Upper lobe of right lung (tissue), 1 donor: ENCODE data around the gene ALCAM. TPM values are rescaled to one million over a fixed set of nuclear protein-coding genes. Genes with fewer than 3 reads are reported as not detected.

Source experiments
- ATAC-seq: fragments of 200-7000 bp; cut with Tn5 transposase; one replicate; pipeline ENCODE4 v1.9.1; 2020; ENCODE audit warnings: mild to moderate bottlenecking, moderate library complexity
- DNase-seq: peaks from one replicate; pipeline ENCODE4 v3.0.0-alpha.2; 2020
- H3K27ac ChIP-seq: fragments of 200-600 bp; one replicate; pipeline ENCODE4 v1.8.0; 2022
- H3K27me3 ChIP-seq: fragments of 200-600 bp; one replicate; pipeline ENCODE4 v1.8.0; 2022; ENCODE audit warnings: mild to moderate bottlenecking
- H3K36me3 ChIP-seq: fragments of 200-600 bp; one replicate; pipeline ENCODE4 v1.8.0; 2022
- H3K4me1 ChIP-seq: fragments of 200-600 bp; one replicate; pipeline ENCODE4 v1.8.0; 2022
- H3K4me3 ChIP-seq: fragments of 200-600 bp; one replicate; pipeline ENCODE4 v1.8.0; 2022; ENCODE audit warnings: mild to moderate bottlenecking
- H3K9me3 ChIP-seq: fragments of 200-600 bp; one replicate; pipeline ENCODE4 v1.8.0; 2022
- intact Hi-C: fragments of 100-400 bp; cut with DNase I; formaldehyde crosslinking; loops from one replicate; pipeline ENCODE4 v1.11.0; 2022
- total RNA-seq: library from RNA; stranded (reverse); fragmentation: NEBNext Ultra II Directional; extraction: Animal tissue kit (Norgen Biotek cat#: 25700); gene quantifications from one replicate; pipeline ENCODE4 v1.2.1, GENCODE V29; 2021
- TF ChIP-seq, protein P1 (sequence below): fragments of 200-600 bp; IDR thresholded peaks from one replicate; pipeline ENCODE4 v1.8.0; 2022; ENCODE audit warnings: antibody characterized with exemption
- donor health status: DM: no; HTN: yes; CAD: no; lungs with severe emphysema.

The ALCAM gene
- total RNA-seq, 1 donor from 2014 or later, result 202 TPM

DNA sequence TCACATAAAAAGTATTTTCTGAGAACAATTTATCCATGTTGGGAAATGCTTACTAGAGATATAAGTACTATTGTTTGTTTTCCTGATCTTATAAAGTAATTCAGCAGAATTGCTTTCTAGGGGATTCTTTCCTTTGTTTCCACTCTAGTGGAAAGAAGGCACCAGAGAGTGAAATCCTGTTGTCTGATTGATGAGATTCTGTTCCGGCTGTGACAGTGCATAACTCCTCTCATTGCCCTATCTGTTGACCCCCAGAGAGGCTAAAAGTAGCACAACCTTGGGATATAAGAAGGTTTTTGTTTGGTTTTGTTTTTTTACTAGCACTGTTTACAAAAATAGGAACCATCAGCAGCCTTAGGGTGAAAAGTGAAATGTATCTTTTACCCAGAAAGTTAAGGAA, 114.1 kb downstream of the ALCAM start:
- no peaks in the 10 kb centered on the region for H3K36me3 ChIP-seq
- no peak overlapping the region for H3K4me3 ChIP-seq
- no peak overlapping the region for H3K27ac ChIP-seq
- ATAC-seq (no peak), DNase-seq (no peak)
- TF ChIP-seq, protein P1, sequence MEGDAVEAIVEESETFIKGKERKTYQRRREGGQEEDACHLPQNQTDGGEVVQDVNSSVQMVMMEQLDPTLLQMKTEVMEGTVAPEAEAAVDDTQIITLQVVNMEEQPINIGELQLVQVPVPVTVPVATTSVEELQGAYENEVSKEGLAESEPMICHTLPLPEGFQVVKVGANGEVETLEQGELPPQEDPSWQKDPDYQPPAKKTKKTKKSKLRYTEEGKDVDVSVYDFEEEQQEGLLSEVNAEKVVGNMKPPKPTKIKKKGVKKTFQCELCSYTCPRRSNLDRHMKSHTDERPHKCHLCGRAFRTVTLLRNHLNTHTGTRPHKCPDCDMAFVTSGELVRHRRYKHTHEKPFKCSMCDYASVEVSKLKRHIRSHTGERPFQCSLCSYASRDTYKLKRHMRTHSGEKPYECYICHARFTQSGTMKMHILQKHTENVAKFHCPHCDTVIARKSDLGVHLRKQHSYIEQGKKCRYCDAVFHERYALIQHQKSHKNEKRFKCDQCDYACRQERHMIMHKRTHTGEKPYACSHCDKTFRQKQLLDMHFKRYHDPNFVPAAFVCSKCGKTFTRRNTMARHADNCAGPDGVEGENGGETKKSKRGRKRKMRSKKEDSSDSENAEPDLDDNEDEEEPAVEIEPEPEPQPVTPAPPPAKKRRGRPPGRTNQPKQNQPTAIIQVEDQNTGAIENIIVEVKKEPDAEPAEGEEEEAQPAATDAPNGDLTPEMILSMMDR, result no peak
- H3K4me1 ChIP-seq, result no peaks in the 10 kb centered on the region
- no peaks in the 10 kb centered on the region for H3K9me3 ChIP-seq
- H3K27me3 ChIP-seq, result no peaks in the 10 kb centered on the region
- intact Hi-C loops, result no loop called here

- intact Hi-C loops, result no loop called here
- no peaks in the 10 kb centered on the region for H3K36me3 ChIP-seq
- DNase-seq (no peak), ATAC-seq (no peak)
- no peaks in the 10 kb centered on the region for H3K9me3 ChIP-seq
- TF ChIP-seq, protein P1, result no peak
- no peak overlapping the region for H3K27ac ChIP-seq
- H3K4me1 ChIP-seq, result no peaks in the 10 kb centered on the region
- no peaks in the 10 kb centered on the region for H3K27me3 ChIP-seq
- no peak overlapping the region for H3K4me3 ChIP-seq
Observed at GRCh38 chr3:105483476-105483875, 116.8 kb downstream of the ALCAM start.

GRCh38 chr3:105490045-105490444, 123.3 kb downstream of the ALCAM start:
- DNase-seq (no peak), ATAC-seq (peak; percentile 58)

DNA sequence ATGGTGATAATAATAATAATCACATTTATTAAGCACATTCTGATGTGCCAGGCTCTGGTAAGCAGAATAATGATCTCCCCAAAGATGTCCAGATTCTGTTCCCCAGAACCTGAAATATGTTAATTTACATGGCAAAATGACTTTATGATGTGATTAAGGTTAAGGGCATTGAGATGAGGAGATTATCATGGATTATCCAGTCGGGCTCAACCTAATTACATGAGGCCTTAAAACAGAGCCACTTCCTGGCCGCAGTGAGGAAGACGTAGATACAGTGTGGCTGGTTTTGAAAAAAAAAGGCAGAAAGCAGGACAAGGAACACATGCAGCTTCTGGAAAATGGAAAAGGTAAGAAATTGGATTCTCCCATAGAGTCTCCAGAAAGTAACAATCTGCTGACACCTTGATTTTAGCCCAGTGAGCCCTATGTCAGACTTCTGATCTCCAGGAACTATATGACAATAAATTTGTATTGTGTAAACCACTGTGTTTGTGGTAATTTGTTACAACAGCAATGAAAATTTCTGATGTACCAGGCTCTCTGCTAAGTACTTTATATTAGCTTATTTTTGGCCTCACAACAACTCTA, 126.7 kb downstream of the ALCAM start:
- intact Hi-C loops, result no loop called here
- Histone ChIP-seq H3K27ac (no peak overlapping the region), H3K27me3 (no peaks in the 10 kb centered on the region), H3K9me3 (no peaks in the 10 kb centered on the region), H3K36me3 (no peaks in the 10 kb centered on the region), H3K4me1 (no peaks in the 10 kb centered on the region), H3K4me3 (no peak overlapping the region)
- DNase-seq, result no peak
- ATAC-seq, result no peak
- TF ChIP-seq, protein P1, result no peak

More at GRCh38 chr3:105490045-105490444, 123.3 kb downstream of the ALCAM start:
- no peaks in the 10 kb centered on the region for H3K36me3 ChIP-seq
- intact Hi-C loops, result no loop called here
- no peak overlapping the region for H3K27ac ChIP-seq
- H3K4me1 ChIP-seq, result no peaks in the 10 kb centered on the region
- H3K9me3 ChIP-seq, result no peaks in the 10 kb centered on the region
- H3K4me3 ChIP-seq, result no peak overlapping the region
- TF ChIP-seq, protein P1, result no peak
- H3K27me3 ChIP-seq, result no peaks in the 10 kb centered on the region

GRCh38 chr3:105495021-105495420, 128.3 kb downstream of the ALCAM start:
- Histone ChIP-seq H3K4me3 (no peak overlapping the region), H3K9me3 (no peaks in the 10 kb centered on the region), H3K27me3 (no peaks in the 10 kb centered on the region), H3K4me1 (no peaks in the 10 kb centered on the region), H3K36me3 (no peaks in the 10 kb centered on the region), H3K27ac (no peak overlapping the region)
- DNase-seq (no peak), ATAC-seq (no peak)
- TF ChIP-seq, protein P1, result no peak
- intact Hi-C loops, result no loop called here

DNA sequence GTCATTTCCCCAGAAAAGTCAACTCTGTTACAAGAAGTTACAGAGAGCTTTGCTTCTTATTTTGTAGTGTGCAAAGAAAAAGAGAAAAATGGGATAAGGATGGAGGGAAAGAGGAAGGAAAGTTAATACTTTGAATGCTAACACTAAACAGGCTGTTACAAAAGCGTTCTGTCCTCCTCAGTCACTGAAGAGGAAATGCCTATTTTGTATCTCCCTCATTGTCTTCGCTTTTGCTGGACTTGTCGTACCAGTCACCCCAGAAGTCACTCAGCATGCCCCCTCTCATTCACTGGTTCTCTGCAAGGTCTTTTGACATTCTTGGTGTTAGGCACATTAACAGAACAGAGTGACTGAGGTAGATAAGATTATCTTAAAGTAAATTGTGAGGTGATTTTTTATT, 129.6 kb downstream of the ALCAM start:
- Histone ChIP-seq H3K36me3 (no peaks in the 10 kb centered on the region), H3K27me3 (no peaks in the 10 kb centered on the region), H3K27ac (no peak overlapping the region), H3K4me3 (no peak overlapping the region), H3K9me3 (no peaks in the 10 kb centered on the region), H3K4me1 (no peaks in the 10 kb centered on the region)
- no peak for DNase-seq
- TF ChIP-seq, protein P1, result no peak
- intact Hi-C loops, result no loop called here
- no peak for ATAC-seq
